CD14-positive monocyte (primary cell): ENCODE measurements around the gene POU3F1. TPM values are rescaled to one million over a fixed set of nuclear protein-coding genes. Genes with fewer than 3 reads are reported as not detected.

Experiments
- DNase-seq, 3 donors: peaks; one replicate each; pipeline ENCODE4 v3.0.0-alpha.2; 2011 to 2022
- H2AFZ ChIP-seq: 2 replicates; pipeline ENCODE4 v1.6.0; 2012; ENCODE audit warnings: mild to moderate bottlenecking, low read depth, low read length, inconsistent platforms; ENCODE audit not compliant: insufficient read depth, poor library complexity, severe bottlenecking
- H3K27ac ChIP-seq, 2 donors: 1 replicate in 1 of 2; 2 replicates in 1 of 2; pipeline ENCODE4 v1.5.1; 2012 to 2013; ENCODE audit warnings: low read length in 2 of 2, control low read depth in 1 of 2, inconsistent platforms in 1 of 2, low read depth in 1 of 2, mild to moderate bottlenecking in 1 of 2
- H3K27me3 ChIP-seq, 2 donors: one replicate each; pipeline versions ENCODE4 v1.6.0 to v1.6.1; 2011 to 2013; ENCODE audit warnings: low read length in 2 of 2; ENCODE audit not compliant: control insufficient read depth in 2 of 2, insufficient read depth in 2 of 2
- H3K36me3 ChIP-seq, 2 donors: replicated peaks in 1 of 2; 1 replicate in 1 of 2; 2 replicates in 1 of 2; pipeline versions ENCODE4 v1.5.1 to v1.6.1; 2012 to 2013; ENCODE audit warnings: low read length in 2 of 2, control low read depth in 1 of 2, inconsistent platforms in 1 of 2, mild to moderate bottlenecking in 1 of 2; ENCODE audit not compliant: insufficient read depth in 2 of 2, control insufficient read depth in 1 of 2
- H3K4me1 ChIP-seq, 2 donors: 1 replicate in 1 of 2; 2 replicates in 1 of 2; pipeline versions ENCODE4 v1.5.1 to v1.6.1; 2012 to 2013; ENCODE audit warnings: low read length in 2 of 2, control low read depth in 1 of 2, inconsistent platforms in 1 of 2, mild to moderate bottlenecking in 1 of 2, moderate library complexity in 1 of 2; ENCODE audit not compliant: insufficient read depth in 2 of 2, control insufficient read depth in 1 of 2
- H3K4me2 ChIP-seq: replicated peaks from 2 replicates; pipeline ENCODE3; 2012; ENCODE audit warnings: low read length, moderate library complexity, mild to moderate bottlenecking; ENCODE audit not compliant: poor library complexity, severe bottlenecking; ENCODE audit errors: extremely low read depth
- H3K4me3 ChIP-seq, 3 experiments: fragments of 200-600 bp in 1 of 3; sonication (generic) in 1 of 3; replicated peaks in 1 of 3; 1 replicate in 2 of 3; 2 replicates in 1 of 3; pipeline ENCODE4 v1.5.1; 2011 to 2013; ENCODE audit warnings: low read length in 3 of 3, mild to moderate bottlenecking in 3 of 3, control low read depth in 2 of 3, low read depth in 2 of 3, inconsistent platforms in 1 of 3, moderate library complexity in 1 of 3
- H3K79me2 ChIP-seq: 2 replicates; pipeline ENCODE4 v1.6.0; 2012; ENCODE audit warnings: mild to moderate bottlenecking, control low read depth, inconsistent platforms, low read length, moderate library complexity; ENCODE audit not compliant: insufficient read depth
- H3K9ac ChIP-seq: 2 replicates; pipeline ENCODE4 v1.6.0; 2017; ENCODE audit warnings: low read length, mild to moderate bottlenecking; ENCODE audit not compliant: insufficient read depth, poor library complexity, severe bottlenecking
- H3K9me3 ChIP-seq, 2 donors: replicated peaks in 1 of 2; 1 replicate in 1 of 2; 2 replicates in 1 of 2; pipeline versions ENCODE4 v1.5.1 to v1.6.1; 2012 to 2013; ENCODE audit warnings: low read length in 2 of 2, control low read depth in 1 of 2; ENCODE audit not compliant: control insufficient read depth in 1 of 2, insufficient read depth in 1 of 2
- H4K20me1 ChIP-seq: 2 replicates; pipeline ENCODE4 v1.6.0; 2012; ENCODE audit warnings: mild to moderate bottlenecking, low read length, control low read depth, moderate library complexity; ENCODE audit not compliant: insufficient read depth
- H3K27ac Mint-ChIP-seq, 7 donors: one replicate each; pipeline ENCODE4 v1.8.0; 2020; ENCODE audit warnings: mild to moderate bottlenecking in 7 of 7, mixed read lengths in 7 of 7, moderate library complexity in 6 of 7, inconsistent platforms in 2 of 7
- H3K27me3 Mint-ChIP-seq, 3 donors: one replicate each; pipeline ENCODE4 v1.8.0; 2021 to 2022; ENCODE audit warnings: low read depth in 3 of 3, mild to moderate bottlenecking in 3 of 3, mixed read lengths in 3 of 3, moderate library complexity in 3 of 3, inconsistent platforms in 1 of 3
- H3K36me3 Mint-ChIP-seq, 2 donors: one replicate each; pipeline ENCODE4 v1.8.0; 2020; ENCODE audit warnings: mixed read lengths in 2 of 2, inconsistent platforms in 1 of 2, mild to moderate bottlenecking in 1 of 2
- H3K4me1 Mint-ChIP-seq: one replicate; pipeline ENCODE4 v1.8.0; 2020; ENCODE audit warnings: mild to moderate bottlenecking, mixed read lengths
- H3K4me3 Mint-ChIP-seq, 2 donors: one replicate each; pipeline ENCODE4 v1.8.0; 2020; ENCODE audit warnings: mild to moderate bottlenecking in 2 of 2, mixed read lengths in 2 of 2, moderate library complexity in 1 of 2
- H3K9me3 Mint-ChIP-seq, 7 donors: one replicate each; pipeline ENCODE4 v1.8.0; 2020 to 2022; ENCODE audit warnings: mixed read lengths in 7 of 7, mild to moderate bottlenecking in 6 of 7, moderate library complexity in 6 of 7, inconsistent platforms in 2 of 7
- WGBS: methylation state at CpG from one replicate; pipeline ENCODE4 v1.1.5; 2013; ENCODE audit warnings: missing lambda C conversion rate; ENCODE audit not compliant: insufficient coverage; 5-methylcytosine and 5-hydroxymethylcytosine counted together
- intact Hi-C, 2 donors: fragments of 100-400 bp; cut with micrococcal nuclease; formaldehyde crosslinking; loops; one replicate each; pipeline versions ENCODE4 v1.15.0 to v1.15.1; 2023
- polyA plus RNA-seq, 3 donors: library from polyadenylated mRNA; depleted of rRNA in 1 of 3; unstranded in 2 of 3; stranded (reverse) in 1 of 3; fragments of 300-500 nt in 2 of 3; fragments of >200 nt in 1 of 3; fragmentation: Illumina TruSeq in 2 of 3; gene quantifications; 1 replicate in 2 of 3; 2 replicates in 1 of 3; pipeline ENCODE4 v1.2.3, GENCODE V29; 2012 to 2021
- small RNA-seq: library from RNA; depleted of rRNA; stranded (forward); fragments of <200 nt; gene quantifications from one replicate; pipeline ENCODE3, GENCODE V24; 2012; ENCODE audit warnings: low read depth; ENCODE audit not compliant: insufficient read length
- TF ChIP-seq, protein P1 (sequence below): fragments of 200-600 bp; IDR thresholded peaks from one replicate; pipeline ENCODE4 v1.8.0; 2022; ENCODE audit warnings: antibody characterized with exemption, mild to moderate bottlenecking

Gene POU3F1
- polyA plus RNA-seq, 3 donors: not detected

DNA sequence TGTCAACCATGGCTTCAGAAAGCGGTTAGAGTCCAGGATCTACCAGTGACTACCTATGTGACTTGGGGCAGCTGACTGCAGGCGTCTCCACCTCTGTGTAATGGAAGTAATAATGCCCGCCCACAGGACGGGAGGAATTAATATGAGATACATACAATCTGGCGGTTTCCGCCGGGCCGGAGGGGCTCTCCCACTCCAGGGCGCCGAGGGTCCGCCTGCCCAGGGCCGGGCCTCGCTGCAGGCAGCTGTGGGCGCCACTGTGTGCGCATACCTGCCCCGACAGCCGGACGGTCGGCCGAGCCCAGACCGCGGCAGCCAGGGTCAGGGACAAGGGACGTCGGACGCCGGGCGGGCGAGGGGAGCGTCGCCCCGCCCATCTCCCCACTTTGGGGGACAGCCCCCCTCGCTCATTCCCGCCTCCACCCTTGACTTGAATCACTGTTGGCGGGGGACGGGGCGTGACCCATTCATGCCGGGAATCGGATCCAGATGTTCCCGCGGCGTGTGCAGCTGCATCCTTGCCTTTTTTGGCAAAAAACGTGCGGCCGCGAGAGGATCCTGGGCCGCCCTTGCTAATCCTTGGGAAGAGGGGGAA, 50.7 kb downstream of the POU3F1 start:
- Histone ChIP-seq H3K79me2 (peaks cover 38% of the 10 kb centered on the region), H3K4me3 (peak overlapping the region; percentile 32 to 77 (median 55)), H3K4me1 (peaks cover 63% of the 10 kb centered on the region in 2 donors), H3K36me3 (peaks cover 19 to 20% of the 10 kb centered on the region in 2 donors), H3K9me3 (no peaks in the 10 kb centered on the region), H3K27ac (peak overlapping the region; percentile 69 to 92), H3K9ac (peak overlapping the region; percentile 54), H2AFZ (peak overlapping the region; percentile 65), H3K4me2 (peak overlapping the region; percentile 82), H3K27me3 (no peaks in the 10 kb centered on the region), H4K20me1 (no peaks in the 10 kb centered on the region)
- TF ChIP-seq, protein P1, sequence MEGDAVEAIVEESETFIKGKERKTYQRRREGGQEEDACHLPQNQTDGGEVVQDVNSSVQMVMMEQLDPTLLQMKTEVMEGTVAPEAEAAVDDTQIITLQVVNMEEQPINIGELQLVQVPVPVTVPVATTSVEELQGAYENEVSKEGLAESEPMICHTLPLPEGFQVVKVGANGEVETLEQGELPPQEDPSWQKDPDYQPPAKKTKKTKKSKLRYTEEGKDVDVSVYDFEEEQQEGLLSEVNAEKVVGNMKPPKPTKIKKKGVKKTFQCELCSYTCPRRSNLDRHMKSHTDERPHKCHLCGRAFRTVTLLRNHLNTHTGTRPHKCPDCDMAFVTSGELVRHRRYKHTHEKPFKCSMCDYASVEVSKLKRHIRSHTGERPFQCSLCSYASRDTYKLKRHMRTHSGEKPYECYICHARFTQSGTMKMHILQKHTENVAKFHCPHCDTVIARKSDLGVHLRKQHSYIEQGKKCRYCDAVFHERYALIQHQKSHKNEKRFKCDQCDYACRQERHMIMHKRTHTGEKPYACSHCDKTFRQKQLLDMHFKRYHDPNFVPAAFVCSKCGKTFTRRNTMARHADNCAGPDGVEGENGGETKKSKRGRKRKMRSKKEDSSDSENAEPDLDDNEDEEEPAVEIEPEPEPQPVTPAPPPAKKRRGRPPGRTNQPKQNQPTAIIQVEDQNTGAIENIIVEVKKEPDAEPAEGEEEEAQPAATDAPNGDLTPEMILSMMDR: no peak
- peak overlapping the region; percentile 89 to 96 (median 91) for H3K27ac Mint-ChIP-seq
- WGBS: 35% methylated on average over 38 of the region's 46 CpGs
- H3K4me3 Mint-ChIP-seq: peak overlapping the region; percentile 75 to 85
- peaks cover 30 to 34% of the 10 kb centered on the region in 2 donors for H3K36me3 Mint-ChIP-seq
- H3K4me1 Mint-ChIP-seq: peaks cover 57% of the 10 kb centered on the region
- H3K9me3 Mint-ChIP-seq: no peaks in the 10 kb centered on the region
- no peak for DNase-seq
- intact Hi-C loops: no loop called here
- H3K27me3 Mint-ChIP-seq: peaks cover 0 to 3% (median 1%) of the 10 kb centered on the region in 3 donors

DNA sequence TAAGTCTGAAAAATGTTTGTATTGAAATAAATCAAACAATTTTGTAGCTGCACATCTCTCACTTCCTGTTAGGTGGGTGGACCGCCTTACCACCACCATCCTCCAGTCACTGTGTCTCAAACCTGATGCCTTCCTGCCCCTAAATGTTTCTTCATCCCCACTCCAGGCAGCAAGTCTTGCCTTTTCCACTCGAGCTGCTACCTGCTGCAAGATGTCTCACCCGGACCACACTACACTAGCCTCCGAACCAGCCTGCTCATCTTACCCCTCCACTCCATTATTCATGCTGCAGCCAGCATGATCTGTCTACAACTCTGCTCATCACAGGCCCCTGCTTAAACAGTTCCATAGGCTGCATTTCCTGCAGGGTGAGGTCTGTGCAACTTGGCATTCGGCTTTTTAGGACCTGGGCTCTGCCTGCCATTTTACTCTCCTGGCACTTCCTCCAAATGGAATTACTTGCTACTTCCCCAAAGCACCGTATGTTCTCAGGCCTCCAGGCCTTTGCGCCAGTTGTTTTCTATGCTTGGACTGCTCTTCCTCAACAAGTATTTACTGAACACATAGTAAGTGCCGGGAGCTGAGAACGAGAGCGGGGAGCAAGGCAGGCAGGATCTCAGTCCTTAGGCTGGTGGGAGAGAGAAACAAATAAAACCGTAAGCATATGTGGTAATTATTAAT, 51.6 kb downstream of the POU3F1 start:
- Mint-ChIP-seq H3K36me3 (peaks cover 30 to 34% of the 10 kb centered on the region in 2 donors), H3K9me3 (no peaks in the 10 kb centered on the region), H3K4me3 (peak overlapping the region; percentile 65 to 83), H3K27ac (peak overlapping the region; percentile 81 to 95 (median 87)), H3K27me3 (peaks cover 0 to 6% (median 1%) of the 10 kb centered on the region in 3 donors), H3K4me1 (peaks cover 56% of the 10 kb centered on the region)
- peak overlapping the region; percentile 54 for H3K9ac ChIP-seq
- H3K4me1 ChIP-seq: peaks cover 60 to 62% of the 10 kb centered on the region in 2 donors
- H3K79me2 ChIP-seq: peaks cover 29% of the 10 kb centered on the region
- no peaks in the 10 kb centered on the region for H3K9me3 ChIP-seq
- H3K27ac ChIP-seq: peak overlapping the region; percentile 32 to 92
- 49% methylated on average over 5 of the region's 11 CpGs for WGBS
- peak overlapping the region; percentile 60 for H2AFZ ChIP-seq
- DNase-seq: peak in 1 of 3 donors; percentile 48
- peaks cover 19 to 20% of the 10 kb centered on the region in 2 donors for H3K36me3 ChIP-seq
- H3K27me3 ChIP-seq: no peaks in the 10 kb centered on the region
- H3K4me3 ChIP-seq: peak overlapping the region in 2 of 3 experiments; percentile 55 to 77
- TF ChIP-seq, protein P1: no peak
- H3K4me2 ChIP-seq: peak overlapping the region; percentile 82
- intact Hi-C loops: no loop called here
- no peaks in the 10 kb centered on the region for H4K20me1 ChIP-seq

Small RNAs within 50 kb of the gene (small RNA-seq; reads per million reads assigned to genes)
- not detected for gene MIR3659

Other genes with a start within 250 kb of the POU3F1 start
- 10 to 100 TPM; 15.5 to 29.5 (median 22.9) TPM for gene C1orf122, start 239.0 kb downstream of the POU3F1 start, polyA plus RNA-seq
- gene YRDC, start 238.6 kb downstream of the POU3F1 start, polyA plus RNA-seq: 10 to 100 TPM; 10.4 to 29.6 (median 13.3) TPM
- gene MTF1, start 187.2 kb downstream of the POU3F1 start, polyA plus RNA-seq: 10 to 100 TPM; 17.1 to 41.0 (median 29.6) TPM
- gene INPP5B, start 99.7 kb downstream of the POU3F1 start, polyA plus RNA-seq: 10 to 100 TPM in 1 of 3 donors, 1 to 10 TPM in 2; 3.0 to 13.1 (median 5.8) TPM
- gene SF3A3, start 56.8 kb downstream of the POU3F1 start, polyA plus RNA-seq: 10 to 100 TPM; 24.4 to 55.7 (median 53.3) TPM
- 10 to 100 TPM; 24.7 to 32.3 (median 26.1) TPM for gene FHL3, start 41.3 kb downstream of the POU3F1 start, polyA plus RNA-seq
- 10 to 100 TPM; 10.9 to 26.0 (median 20.5) TPM for gene UTP11, start 34.1 kb downstream of the POU3F1 start, polyA plus RNA-seq